Islet of Langerhans (tissue), 1 donor: ENCODE measurements around the gene VPS13C.

ENCODE experiments used
- FAIRE-seq: peaks from one replicate; lab custom pipeline; 2011; peaks lifted over from hg19 to GRCh38; lab: Jason Lieb, UNC

The VPS13C gene

GRCh38 chr15:61815356-61816083 lies 244.7 kb downstream of the VPS13C start:
- FAIRE-seq, result no peak

GRCh38 chr15:61812476-61812875 lies 247.8 kb downstream of the VPS13C start:
- FAIRE-seq, result no peak

- no peak for FAIRE-seq
Observed at GRCh38 chr15:61811952-61812351, 248.3 kb downstream of the VPS13C start.

DNA sequence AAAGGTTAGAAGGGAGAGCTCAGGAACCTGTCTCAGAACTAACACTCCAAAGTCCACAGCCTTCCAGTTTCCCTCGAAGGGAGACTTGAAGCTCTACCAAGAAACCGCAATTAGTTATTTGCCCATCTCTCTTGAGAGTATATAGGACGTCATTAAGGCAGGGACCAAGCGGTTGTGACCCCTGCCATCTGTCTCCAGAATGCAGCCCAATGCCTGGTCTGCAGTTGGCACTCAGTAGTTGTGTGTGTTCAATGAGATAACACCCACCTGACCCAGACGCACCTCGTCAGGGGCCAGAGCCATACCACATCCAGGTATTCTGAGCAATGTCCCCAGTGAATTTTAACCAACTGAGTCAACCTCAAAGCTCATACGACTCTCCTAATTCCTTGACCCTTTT lies 251.0 kb downstream of the VPS13C start:
- FAIRE-seq, result no peak

DNA sequence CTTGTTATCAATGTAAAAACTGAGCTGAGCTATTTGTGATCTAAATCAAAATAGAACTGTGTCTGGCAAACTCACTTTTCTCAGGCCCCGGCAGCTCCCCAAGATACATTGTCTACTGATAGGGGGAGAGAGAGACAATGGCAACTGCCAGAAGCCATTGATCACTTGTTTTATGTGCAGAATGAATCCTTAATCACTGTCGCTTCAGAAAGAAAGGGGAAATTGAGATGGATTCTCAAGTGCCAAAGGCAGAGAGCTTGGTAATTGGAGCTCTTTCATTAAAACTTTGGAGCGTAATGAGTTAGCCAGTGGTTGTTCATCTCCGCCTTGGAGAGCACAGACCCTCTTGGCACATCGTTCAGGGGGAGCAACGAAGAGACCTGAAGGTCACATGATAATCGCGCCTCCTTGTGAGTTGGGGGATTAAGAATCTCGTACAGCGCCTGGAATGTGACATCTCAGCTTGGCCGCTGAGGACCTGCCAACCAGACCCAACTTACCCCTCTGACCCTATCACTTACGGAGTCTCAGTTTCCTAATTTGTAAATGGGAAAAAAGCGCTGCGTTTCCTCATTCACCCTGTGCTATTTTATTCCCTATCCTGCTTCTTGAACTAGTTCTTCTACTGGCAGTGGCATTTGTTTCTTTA lies 252.8 kb downstream of the VPS13C start:
- no peak for FAIRE-seq
